ENCODE data around the gene ALK.

ALK gene

DNA sequence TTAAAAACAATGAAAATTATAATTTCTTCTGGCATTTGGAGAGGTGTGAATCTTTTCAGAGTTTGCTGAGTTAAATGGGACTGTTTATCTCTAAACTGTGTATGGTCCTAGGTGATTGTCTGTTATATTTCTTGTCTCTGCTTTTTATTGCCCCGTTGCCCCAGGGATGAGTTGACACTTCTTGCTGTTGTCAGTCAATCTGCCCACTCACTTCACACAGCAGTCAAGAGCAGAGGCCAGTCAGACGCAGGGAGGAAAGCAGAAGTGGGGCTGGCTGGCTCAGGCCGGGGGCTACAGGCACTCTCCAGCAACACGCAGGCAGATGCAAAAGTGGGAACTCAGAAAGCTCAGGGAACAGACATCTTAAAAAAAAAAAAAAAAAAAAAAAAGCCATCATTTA is 441.0 kb downstream of the ALK start:
- DNase-seq = no peak

DNA sequence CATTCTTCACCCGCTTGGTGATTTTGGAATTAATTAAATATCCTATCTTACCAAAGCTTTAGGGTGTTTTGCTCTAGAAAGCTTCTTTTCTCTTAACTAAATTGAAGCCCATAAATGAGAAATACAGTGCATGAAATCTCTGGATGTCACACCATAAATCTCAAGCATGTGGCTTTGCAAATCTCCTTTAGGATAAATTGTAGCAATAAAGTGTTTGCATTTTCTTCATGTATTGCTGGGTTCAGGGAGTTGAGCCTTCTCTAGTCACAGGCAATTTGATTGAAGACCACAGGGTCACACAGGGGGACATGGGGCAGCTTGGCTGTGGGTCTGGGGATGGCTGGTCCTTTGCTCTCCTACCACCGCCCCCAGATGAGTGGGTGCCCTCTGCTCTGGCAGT is 442.0 kb downstream of the ALK start:
- DNase-seq = no peak

DNA sequence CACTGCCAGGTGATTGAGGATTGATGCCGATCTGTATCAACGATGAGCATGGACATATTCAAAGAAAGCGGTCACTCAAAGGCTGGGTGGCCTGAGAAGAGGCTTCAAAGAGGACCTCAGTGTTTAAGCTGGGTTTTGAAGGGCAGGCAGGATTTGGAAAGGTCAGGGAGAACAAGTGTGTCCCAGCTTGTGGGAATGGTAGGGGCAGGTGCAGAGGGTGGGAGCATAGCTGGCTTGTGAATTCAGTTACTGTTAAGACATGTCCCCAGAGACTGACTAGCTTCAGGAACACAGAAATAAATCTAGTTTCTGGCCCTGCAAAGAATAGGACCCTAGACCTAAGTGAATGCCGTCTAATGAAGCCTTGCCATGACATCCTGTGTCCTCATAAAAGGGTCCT is 442.7 kb downstream of the ALK start:
- no peak for DNase-seq

DNA sequence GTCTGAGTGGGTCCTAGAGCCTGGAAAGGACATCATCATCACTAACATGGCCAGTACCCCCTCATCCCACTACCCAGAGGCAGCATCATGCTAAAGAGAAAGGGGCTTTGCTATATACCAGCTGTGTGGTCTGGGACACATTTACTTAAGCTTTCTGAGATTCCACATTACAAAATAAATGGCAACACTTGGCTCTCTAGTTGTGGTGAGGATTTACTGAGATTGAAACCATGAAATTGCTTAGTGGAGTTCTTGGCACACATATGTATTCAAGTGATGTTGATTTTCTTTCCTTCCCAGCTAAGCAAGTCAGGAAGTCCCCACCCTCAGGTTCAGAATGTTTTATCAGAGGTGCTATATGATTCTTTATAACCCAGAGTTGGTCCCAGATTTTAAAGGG is 444.2 kb downstream of the ALK start:
- DNase-seq = no peak

DNA sequence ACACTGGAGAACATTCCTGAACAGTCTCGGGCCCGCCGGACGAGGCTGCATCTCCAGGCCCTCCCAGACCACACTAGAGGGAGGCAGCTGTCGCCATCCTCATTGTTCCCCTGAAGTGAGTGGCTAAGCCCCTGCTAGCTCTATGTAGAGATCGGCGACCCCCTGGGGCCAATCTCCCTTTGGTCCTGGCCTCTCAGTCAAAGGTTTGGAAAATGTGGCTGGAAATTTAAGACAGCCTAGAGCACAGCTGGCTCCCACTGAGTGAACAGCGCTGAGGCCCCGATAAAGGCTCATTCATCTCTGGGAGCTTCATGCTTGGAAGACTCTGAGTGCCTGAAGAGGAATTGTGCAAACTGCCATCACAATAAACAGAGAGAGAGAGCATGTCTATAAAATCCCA is 445.9 kb downstream of the ALK start:
- DNase-seq = no peak

DNA sequence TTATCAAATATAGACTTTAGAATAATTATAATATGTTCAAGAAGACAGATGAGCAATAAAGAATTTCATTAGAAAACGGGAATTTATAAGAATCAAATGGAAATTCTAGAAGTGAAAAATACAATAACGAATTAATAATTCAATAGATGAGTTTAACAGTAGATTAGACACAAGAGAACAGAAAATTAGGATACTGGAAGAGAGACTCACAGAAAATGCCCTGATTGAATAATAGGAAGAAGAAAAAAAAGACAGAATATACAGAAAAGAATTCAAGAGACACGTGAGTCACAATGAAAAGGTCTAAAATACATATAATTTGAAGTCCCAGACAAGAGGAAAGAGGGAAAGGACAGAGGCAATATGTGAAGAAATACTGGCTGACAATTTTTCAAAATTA is 451.4 kb downstream of the ALK start:
- DNase-seq = no peak

DNA sequence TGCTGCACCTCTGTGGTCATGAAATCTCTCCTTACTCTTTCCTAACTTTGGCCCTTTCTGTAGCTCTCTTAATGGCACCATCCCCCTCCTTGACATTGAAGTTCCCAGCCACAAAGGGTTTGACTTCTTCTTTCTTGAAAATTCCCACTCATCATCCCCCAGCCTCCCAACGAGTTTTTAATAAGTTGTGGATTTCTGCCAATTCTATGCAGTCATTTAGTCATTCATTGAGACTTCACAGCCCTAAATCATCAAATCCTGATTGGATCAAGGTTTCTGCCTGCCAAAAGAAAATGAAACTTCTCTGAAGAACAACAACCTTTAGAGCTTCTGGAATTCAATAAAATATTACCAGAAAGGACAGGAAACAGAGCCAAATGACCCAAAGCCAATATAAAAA is 451.9 kb downstream of the ALK start:
- no peak for DNase-seq

DNA sequence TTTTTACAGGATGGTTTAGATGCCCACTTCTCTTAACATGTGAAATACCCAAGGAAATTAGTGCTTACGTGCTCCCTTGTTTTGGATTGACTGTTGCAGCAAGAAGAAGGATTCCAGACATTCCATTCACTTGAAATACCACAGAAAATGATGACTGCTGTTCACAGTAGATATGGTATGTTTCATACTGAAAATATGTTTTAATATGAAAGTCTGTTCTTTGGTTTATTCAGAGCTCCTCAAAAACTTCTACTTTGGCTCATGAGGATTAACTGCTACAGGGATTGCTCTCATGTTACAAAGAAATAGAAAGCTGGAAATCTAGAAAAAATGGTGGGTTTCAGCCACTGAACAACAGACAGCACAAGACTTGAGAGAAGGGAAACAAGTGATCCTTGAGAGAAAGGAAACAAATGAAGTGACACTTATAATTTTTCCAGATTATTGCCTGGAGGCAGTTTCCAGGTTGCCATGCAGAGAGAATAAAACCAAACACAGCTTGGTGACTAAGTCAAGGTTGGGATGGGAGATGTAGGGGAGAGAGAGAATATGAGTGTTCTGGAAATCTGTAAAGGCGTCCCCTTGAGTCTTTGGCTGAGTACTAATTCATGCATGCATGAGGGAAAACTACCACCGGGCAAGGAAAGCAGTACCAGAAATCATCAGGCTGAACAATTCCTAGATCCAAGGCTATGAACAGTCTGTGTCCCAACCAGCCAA is 458.0 kb downstream of the ALK start:
- DNase-seq = no peak

DNA sequence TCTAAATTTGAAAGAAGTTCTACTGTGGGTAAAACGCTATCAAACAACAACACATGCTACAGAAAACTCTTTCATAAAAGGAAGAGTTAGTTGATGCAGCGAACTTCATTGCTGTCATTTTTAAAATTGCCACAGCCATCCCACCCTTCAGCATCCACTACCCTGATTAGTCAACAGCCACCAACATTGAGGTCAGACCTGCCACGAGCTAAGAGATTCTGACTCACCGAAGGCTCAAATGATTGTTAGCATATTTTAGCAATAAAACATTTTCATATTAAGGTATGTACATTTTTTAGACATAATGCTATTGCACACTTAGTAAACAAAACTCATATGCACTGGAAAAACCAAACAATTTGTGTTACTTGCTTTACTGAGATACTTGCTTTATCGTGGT is 459.1 kb downstream of the ALK start:
- no peak for DNase-seq

DNA sequence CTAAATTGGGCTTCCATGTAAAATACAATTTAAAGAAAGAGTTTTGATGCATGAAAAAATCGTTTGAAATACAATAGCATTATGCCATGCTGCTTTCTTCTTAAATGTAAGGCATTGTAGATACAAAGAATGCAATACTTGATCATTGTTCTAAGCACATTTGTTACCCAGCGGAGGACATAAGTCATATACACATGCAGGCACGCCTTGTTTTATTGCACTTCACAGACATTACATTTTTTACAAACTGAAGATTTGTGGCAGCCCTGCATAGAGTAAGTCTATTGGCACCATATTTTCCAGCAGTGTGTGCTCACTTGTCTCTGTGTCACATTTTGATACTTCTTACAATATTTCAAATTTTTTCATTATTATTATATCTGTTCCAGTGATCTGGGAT is 461.2 kb downstream of the ALK start:
- DNase-seq = no peak

DNA sequence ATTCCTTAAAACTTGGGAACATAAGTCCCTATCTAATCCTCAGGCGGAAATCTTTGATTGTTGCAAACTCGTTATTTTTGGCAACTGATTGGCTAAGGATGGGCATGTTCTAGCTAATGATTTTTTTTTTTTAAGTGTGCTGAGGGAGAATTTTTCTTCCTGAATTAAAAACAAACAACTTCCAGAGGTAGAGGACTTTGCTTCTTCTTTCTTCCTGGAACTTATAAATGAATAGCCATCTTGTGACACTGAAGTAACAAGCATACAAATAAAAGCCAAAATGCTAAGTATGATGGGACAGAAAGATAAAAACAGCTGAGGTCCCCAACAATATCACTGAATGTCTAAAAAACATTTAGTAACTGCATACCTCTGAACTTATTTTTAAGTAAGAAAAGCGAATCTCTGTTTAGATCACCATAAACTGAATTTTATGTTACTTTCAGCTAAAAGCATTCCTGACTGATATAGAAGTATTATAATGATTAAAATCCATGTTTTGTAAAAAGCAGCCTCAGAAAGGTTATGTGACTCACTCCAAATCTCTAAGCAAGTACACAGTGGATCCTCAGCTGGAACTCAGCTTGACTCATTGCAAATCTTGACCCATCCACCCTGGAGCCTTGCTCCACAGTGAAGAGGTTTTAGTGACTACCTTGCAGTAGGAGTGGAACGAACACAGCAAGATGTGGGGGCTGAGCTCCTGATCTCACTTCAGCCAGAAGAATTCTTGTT is 461.8 kb downstream of the ALK start:
- no peak for DNase-seq

DNA sequence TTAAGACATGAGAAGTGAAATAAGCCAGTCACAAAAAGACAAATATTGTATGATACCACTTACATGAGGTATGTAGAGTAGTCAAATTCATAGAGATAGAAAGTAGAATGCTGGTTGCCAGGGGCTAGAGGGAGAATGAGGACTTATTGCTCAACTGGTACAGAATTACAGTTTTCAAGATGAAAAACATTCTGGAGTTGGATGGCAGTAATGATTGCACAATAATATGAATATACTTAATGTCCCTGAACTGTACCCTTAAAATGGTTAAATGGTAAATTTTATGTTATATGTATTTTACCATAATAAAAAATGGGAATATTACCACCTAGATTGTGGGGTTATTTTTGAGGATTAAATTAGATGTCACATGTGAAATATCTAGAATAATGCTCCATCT is 465.0 kb downstream of the ALK start:
- no peak for DNase-seq

DNA sequence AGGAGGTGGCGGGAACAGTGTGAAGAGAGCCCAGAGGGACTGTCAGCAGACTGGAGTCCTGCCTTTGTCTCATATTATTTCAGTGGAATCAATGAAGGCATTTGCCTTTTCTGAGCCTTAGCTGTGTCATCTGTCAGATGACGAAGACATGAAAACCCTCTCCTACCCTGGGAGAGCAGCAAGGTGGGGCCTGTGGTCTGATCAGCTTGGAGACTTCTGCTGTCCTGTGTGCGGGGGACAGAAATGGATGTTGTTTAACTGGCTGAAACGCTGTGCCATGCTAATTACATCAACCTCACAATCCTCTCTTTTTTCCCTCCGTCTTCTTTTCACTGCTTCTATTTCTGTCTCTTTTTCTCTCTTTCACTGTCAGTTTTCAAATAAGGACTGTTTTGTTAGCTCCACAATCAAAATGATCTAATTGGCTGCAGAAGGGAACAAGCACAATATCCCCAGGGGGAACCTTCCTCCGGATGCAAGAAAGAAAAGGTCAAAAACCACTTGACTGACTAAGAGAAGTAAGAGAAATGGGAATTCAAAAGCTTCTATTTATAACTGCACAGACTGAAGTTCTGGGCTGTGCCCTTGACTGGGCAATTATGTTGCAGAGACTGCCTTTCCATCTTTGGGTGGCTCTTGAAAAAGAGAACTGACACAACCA is 466.1 kb downstream of the ALK start:
- no peak for DNase-seq

DNA sequence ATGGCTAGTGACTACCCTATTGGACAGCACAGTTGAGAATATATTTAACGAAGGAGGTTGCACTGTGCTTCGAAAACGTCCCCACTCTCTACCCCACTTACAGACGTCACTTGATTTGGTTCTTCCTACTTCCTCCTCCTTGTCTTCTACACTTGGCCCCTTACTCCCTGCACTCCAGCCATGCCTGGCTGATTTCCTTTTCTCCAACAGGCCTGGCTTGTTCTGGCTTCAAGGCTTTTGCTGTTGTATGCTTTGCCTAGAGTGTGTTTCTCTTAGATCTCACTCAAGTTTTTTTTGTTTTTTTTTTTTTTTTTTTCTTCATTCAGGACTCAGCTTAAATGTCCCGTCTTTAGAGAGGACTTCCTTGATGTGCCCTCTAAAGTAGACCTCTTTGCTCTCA is 469.4 kb downstream of the ALK start:
- DNase-seq = no peak

DNA sequence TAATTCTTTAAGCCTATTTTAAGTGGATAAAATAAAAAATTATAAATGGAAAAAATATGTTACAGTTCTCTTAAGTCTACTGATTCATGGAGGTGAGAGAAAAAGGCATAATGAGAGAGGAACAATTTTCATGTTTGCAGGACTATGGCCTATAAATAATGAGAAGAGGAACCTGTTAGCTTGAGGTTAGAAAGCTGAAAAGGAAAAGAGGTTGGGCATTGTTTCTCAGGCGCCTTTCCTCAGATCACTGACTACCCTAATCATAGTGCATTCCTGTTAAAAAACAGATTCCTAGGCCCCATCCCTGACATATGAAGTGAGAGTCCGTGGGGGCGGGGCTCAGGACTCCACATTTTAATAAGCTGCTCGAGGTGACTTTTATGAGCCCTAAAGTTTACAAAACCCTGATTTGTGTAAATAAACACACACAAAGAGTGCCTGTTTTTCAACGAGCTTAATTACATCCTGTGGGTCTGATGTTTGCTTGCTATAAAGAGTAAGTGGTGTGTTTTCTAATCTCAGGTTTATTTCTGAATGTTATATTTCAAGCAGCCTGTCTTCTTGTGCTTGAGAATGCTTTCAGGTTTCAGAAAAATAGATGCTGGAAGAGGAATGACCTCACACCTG is 470.7 kb downstream of the ALK start:
- DNase-seq = no peak

DNA sequence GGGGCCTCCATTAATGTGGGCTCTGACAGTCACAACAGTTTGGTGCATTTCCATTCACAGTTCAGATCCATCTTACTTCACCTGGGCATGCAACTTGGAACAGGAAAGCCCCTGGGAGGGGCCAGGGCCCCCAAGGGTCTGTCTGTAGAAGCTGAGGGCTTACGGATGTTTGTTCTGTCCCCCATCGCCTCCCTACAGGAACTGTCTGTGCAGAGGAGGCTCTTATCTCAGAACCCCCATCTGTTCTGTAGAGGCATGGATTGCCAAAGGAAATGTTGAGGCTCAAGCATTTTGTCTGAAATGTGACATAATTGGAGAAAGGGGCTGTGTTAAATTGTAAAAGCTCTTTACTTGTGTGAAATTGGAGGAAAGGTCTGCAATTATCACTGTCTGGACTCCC is 471.9 kb downstream of the ALK start:
- no peak for DNase-seq

DNA sequence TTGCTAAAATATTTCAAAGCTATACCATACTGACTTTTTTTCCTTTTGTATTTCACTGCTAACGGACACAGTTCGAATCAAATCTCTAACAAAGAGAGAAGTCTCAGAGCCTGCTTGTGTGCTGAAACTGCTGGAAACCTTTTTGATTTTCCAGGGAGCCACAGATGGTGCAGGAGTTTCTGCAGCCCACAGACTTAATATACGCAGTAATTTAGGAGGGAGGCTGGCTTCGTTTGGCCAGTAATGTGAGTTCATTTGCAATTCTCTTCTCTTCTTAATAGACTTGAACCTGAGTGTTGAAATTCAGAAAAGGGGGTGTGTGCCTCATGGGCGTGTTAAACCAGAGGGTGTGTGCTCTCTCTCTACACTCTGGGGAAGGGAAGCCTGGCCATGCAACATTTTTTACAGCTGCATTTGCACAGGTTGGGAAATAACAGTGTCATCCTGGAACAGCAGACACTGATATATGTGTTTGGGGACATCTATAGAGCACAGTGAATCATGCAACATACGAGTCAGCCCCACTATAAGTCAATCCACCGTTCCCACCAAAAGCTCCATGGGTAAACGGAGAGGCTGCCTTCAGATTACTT is 473.2 kb downstream of the ALK start:
- no peak for DNase-seq

DNA sequence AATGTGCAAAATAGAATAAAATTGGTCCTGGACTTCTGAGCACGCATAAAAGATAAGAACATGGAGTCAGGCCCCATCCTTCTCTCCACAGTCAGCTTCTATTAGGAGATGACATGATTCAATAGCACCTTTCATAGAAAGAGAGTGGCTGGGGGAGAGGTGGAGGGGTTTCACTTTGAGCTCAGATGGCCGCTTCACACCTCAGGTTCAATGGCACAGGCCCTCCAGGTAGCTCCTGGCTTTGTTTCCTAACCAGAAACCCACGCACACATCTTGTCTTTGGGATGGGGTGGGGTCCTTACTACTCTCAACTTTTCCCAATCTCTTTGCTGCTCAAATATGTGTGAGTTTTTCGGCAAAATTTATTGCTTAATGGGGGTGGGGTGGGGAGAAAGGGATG is 473.9 kb downstream of the ALK start:
- no peak for DNase-seq

DNA sequence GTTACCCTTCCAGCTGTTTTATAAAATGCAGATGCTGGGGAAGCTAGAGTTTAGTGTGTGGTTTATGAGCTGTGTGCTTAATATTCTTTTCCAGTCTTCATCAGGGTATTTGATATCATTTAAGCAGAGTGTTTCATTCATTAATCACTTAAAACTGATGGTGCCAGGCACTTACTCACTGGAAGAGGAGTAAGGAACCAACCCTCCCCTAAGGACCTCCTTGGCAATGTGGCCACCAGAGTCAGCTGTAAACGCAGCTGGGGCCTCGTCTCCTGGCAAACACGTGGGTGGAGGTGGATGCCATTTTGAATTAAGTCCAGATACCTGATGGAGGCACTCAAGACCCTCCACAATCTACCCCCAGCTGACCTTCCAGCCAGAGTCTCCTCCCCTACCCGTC is 474.5 kb downstream of the ALK start:
- DNase-seq = no peak

DNA sequence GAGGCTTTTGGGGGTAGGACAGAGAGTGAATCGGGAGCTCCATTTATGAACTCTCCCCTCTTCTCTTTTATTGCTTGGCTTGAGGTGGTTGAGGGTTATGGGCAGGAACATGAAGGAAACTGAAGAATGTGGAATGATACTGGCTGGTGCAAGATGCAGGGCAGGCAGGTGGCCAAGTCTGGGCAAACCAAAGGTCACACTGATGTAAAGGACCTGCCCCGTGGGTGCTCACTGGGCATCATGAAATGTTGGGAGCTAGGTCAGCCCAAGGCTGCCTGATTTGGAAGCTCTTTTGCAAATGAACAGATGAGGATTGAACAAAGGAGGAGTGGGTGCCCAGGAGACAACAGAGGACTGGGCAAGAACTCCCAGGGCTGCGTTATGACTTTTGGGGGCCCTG is 477.2 kb downstream of the ALK start:
- DNase-seq = no peak

DNA sequence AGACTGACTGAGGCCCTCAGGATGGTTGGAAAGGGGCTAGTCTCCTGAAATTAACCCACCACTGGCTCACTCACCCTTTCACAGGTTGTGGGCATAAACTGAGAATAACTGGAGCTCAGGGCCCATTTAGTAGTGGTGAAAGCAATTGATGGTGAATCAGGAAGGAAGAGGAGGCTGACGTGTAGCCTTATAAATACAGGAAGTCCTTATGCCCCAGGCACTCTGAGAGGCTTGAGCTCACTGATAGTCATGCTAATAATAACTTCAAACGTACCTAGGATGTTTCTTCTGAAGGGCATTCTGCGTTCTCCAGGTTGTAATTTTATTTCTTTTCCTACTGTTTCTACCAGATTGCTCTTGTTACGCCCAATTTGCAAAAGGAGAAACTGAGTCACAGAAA is 477.8 kb downstream of the ALK start:
- no peak for DNase-seq

DNA sequence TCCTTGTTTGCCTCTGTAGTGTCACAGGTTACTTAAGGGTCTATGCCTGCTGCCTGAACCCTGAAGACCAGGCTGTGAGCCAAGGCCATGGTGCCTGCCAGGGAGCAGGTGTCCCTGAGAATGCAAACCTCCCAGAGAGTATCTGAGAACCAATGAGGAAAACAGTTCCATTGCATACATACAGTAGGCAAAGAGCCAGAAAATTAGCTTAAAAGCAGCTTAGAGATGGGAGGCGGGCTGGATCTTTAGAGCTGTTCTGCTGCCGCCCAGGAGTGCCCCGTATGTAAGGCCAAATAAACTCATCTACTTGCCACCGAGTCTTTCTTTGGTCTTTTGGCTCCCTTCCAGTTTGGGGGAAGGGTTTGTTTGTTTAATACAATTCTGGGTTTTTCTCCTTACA is 478.2 kb downstream of the ALK start:
- DNase-seq = no peak

DNA sequence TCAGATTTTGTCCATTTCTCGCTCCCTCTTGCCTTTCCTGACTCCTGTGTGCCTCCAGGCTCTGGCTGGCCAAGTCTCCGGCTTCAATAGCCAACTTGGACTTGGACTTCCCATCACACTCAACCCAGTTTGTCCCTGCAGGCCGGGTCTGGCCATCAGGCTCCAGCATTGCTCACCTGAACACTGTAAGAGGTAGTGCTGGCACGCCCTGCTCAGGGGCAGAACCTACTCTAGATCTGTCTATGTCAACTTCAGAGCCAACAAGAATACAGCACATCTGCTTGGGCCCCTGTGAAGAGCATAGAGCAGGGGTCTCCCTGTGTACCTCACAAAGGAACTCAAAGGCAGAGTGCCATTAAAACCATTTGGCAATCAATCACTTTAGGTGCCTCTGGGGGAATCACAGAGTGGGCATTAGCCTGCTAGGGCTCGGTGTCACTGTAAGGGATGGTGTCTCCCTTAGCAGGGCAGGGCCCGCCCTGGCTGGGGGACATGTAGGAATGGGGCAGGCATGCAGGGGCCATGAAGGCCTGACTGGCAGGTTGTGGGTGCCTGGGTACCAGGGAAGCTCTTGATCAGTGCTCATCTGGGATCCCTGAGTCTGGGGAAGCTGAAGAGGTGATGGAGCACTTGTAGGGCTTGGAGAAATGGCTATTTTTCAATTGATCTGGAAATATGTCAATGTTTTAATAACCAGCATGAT is 480.3 kb downstream of the ALK start:
- DNase-seq = no peak

All from AML-193 (cell line).